GM19467 (cell line): ENCODE measurements around the gene ERLEC1.
"Not testable (repeated sequence)": the region's sequence is repeated elsewhere in the genome, so short reads cannot be mapped to it uniquely, and the experiment has no call there.

ENCODE experiments used
- ATAC-seq: cut with Tn5 transposase; IDR thresholded peaks from one replicate; pipeline ENCODE4 v1.9.1; 2021; ENCODE audit warnings: mild to moderate bottlenecking, moderate library complexity; ENCODE audit not compliant: unreplicated experiment

The ERLEC1 gene

DNA sequence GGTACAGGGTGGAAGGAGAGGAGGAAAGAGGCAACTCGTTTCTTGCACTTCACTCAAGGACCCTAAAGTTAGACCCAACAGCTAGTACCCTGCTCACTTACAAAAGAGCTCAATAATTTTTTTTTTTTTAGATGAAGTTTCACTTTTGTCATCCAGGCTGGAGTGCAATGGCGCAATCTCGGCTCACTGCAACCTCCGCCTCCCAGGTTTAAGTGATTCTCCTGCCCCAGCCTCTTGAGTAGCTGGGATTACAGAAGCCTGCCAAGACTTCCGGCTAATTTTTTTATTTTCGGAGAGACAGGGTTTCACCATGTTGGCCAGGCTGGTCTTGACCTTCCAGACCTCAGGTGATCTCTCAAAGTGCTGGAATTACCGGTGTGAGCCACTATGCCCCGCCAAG lies 4.2 kb upstream of the ERLEC1 start:
- no peak for ATAC-seq

DNA sequence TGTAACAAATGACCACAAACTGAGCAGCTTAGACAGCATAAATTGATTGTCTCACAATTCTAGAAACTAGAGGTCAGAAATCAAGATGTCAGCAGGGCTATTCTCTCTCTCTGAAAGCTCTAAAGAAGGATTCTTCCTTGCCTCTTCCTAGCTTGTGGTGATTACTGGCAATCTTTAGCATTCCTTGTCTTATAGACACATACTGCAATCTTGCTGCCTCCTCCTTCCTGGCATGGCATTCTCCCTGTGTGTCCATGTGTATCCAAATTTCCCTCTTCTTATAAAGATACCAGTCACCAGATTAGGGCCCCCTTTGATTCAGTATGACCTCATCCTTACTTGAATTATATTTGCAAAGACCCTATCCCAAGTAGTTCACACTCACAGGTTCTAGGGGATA lies 2.4 kb upstream of the ERLEC1 start:
- ATAC-seq = no peak

DNA sequence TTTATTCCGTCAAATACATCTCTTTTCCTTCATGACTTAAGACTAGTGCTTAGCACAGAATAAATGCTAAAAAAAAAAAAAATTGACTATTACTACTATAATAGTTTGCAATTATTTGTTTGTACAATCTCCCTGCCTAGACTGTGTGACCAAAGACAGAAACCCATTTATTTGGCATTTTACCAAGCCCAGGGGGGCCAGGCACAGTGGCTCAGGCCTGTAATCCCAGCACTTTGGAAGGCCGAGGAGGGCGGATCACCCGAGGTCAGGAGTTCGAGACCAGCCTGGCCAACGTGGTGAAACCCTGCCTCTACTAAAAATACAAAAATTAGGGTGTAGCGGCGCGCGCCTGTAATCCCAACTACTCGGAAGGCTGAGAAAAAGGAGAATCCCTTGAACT lies 1.5 kb upstream of the ERLEC1 start:
- ATAC-seq = no peak

DNA sequence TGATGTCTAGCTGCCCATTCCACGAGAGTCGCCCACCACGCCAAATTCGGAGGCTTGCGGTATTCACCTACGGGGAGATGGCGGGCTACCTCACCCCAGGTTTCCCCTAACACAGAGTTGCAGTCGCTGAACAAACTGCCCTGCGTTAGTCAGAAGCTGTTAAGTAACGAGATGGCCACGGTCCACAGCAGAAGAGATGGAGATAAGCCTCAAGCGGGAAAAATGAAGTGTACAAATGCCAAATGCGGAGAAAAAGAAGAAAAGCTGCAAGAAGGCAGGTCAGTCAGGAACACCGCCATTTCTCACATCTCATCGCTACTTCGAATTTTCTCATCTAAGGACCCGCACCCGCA lies 516 bp upstream of the ERLEC1 start:
- ATAC-seq = peak; percentile 7

- ATAC-seq = no peak
These were observed 908 bp downstream of the ERLEC1 start for GRCh38 chr2:53787614-53788289.

- no peak for ATAC-seq
These were observed 6.4 kb downstream of the ERLEC1 start for GRCh38 chr2:53793261-53793660.

DNA sequence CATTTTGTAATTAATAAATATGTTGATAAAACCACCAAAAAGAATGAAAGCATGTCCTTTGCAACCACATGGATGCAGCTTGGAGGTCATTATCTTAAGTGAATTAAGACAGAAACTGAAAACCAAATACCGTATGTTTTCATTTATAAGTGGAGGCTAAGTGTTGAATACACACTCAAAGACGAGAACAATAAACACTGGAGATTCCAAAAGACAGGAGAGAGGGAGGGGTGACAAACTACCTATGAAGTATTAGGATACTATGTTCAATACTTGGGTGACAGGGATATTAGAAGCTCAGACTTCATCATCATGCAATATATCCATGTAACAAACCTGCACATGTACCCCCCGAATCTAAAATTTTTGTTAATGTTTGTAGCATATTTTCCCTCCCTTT lies 7.0 kb downstream of the ERLEC1 start:
- no peak for ATAC-seq

- no peak for ATAC-seq
These were observed 14.7 kb downstream of the ERLEC1 start for GRCh38 chr2:53801547-53801946.

GRCh38 chr2:53802617-53803151 lies 15.8 kb downstream of the ERLEC1 start:
- no peak for ATAC-seq

- no peak for ATAC-seq
These were observed 24.8 kb downstream of the ERLEC1 start for GRCh38 chr2:53811601-53812000.

GRCh38 chr2:53813151-53813550 lies 26.3 kb downstream of the ERLEC1 start:
- no peak for ATAC-seq

DNA sequence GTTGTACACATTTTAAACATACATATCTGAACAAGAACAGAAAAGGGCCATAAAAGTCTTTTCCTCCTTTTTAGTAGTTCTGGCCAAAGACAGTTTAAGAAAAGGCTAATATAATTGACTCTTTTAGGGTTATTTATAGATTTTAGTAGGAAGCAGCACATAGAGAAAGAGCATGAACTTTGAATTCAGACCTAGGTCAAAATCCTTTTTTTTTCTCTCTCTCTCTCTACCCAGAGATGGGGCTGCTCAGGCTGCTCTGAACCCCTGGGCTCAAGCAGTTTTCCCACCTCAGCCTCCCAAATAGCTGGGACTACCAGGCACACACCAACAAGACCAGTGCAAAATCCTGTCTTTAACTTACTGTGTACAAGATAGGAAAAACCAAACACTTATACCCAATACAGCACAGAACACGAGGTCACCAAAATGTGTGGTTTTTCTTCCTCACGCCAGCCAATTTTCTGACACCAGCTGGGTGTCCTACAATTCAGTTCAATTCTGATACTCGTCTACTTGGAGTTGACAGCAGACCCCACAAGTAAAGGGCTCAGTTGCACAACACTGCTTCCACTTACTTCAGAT lies 32.1 kb downstream of the ERLEC1 start:
- no peak for ATAC-seq

- no peak for ATAC-seq
These were observed 32.8 kb downstream of the ERLEC1 start for GRCh38 chr2:53819634-53820033.

GRCh38 chr2:53820048-53820447 lies 33.2 kb downstream of the ERLEC1 start:
- no peak for ATAC-seq

- no peak for ATAC-seq
These were observed 33.9 kb downstream of the ERLEC1 start for GRCh38 chr2:53820711-53821110.

- ATAC-seq = no peak
These were observed 35.0 kb downstream of the ERLEC1 start for GRCh38 chr2:53821810-53822209.

- not testable (repeated sequence) for ATAC-seq
These were observed 36.8 kb downstream of the ERLEC1 start for GRCh38 chr2:53823639-53824038.

GRCh38 chr2:53826030-53826410 lies 39.2 kb downstream of the ERLEC1 start:
- no peak for ATAC-seq

DNA sequence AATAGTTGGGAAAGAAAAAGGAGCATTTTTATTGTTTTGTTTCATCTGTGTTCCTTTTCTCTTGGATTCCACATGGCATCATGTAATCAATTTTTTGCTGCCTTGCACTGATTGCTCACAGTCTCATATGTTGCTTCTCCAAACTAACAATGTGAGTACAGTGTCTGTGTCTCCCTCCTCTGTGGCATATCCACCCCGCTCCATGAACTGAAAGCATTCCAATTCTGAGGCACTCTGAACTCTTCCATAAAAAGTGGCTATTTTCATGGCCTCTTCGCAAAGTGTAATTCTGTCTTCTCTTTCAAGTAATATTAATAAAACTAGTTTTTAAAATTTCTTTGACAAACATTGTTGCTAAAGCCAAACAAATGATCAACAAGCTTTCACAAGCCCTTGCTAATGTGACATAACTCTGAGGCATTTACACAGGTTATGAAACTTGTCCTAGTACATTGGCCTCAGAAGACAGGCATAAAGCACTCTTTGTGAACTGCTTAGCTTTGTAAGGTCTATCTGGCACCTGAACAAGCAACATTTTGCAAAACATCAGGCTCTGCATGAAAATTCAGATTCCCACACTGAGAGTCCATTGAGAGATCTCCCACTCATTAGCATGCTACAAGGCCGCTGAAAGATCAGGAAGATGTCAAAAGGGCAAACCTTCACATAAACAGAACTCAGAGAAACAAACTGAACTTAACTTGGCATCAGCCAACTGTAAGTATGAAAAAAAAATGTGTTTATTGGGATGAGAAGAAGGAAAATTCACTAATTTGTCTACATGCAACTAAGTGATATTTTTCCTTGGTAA lies 39.9 kb downstream of the ERLEC1 start:
- ATAC-seq = no peak

- no peak for ATAC-seq
These were observed 40.7 kb downstream of the ERLEC1 start for GRCh38 chr2:53827398-53828175.

DNA sequence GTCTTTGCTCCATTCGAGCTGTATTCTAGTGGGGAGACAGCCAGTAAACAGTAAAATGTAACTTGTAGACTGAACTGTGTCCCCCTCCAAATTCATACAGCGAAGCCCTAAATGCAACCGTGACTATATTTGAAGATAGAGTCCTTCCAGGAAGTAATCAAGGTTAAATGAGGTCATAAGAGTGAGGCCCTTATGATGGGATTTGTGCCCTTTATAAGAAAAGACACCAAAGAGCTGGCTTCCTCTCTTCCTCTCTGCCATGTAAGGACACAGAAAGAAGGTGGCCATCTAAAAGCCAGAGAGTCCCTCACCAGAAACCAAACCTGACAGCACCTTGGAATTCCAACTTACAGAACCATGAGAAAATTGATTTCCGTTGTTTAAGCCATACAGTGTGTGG lies 41.5 kb downstream of the ERLEC1 start:
- no peak for ATAC-seq
